WTC11 (cell line): ENCODE data around the gene ADAMTS7. TPM values are rescaled to one million over a fixed set of nuclear protein-coding genes. Genes with fewer than 3 reads are reported as not detected.

Experiments
- ATAC-seq: fragments of 200-7000 bp; cut with Tn5 transposase; 2 replicates; pipeline ENCODE4 v1.10.0; 2021; ENCODE audit warnings: mild to moderate bottlenecking, moderate library complexity
- CTCF ChIA-PET: fragments of 300-600 bp; sonication (Branson Sonifier 250); formaldehyde crosslinking; loops from one replicate; lab custom pipeline; 2021; ENCODE audit warnings: antibody characterized with exemption; lab: Charles Lee
- POLR2A ChIA-PET: fragments of 350-600 bp; sonication (Branson Sonifier 250); formaldehyde crosslinking; loops from one replicate; lab custom pipeline; 2021; ENCODE audit warnings: antibody characterized with exemption; lab: Charles Lee
- DNase-seq: peaks from one replicate; pipeline ENCODE4 v3.0.0; 2021; ENCODE audit warnings: low spot score
- H3K27ac Mint-ChIP-seq: 2 replicates; pipeline ENCODE4 v1.8.0; 2021; ENCODE audit warnings: mixed read lengths
- H3K27me3 Mint-ChIP-seq: 2 replicates; pipeline ENCODE4 v1.8.0; 2021; ENCODE audit warnings: low read depth, mild to moderate bottlenecking, moderate library complexity, mixed read lengths
- H3K36me3 Mint-ChIP-seq: 2 replicates; pipeline ENCODE4 v1.8.0; 2021; ENCODE audit warnings: mixed read lengths
- H3K4me1 Mint-ChIP-seq: 2 replicates; pipeline ENCODE4 v1.8.0; 2022; ENCODE audit warnings: mixed read lengths
- H3K4me3 Mint-ChIP-seq: 2 replicates; pipeline ENCODE4 v1.8.0; 2021; ENCODE audit warnings: mild to moderate bottlenecking, moderate library complexity, mixed read lengths
- H3K9me3 Mint-ChIP-seq: 2 replicates; pipeline ENCODE4 v1.8.0; 2021; ENCODE audit warnings: mixed read lengths
- GTF2I ChIP-seq: fragments of 250-450 bp; sonication (Bioruptor Pico); conservative IDR thresholded peaks from 2 replicates; pipeline ENCODE4 v1.4.0; 2021; ENCODE audit warnings: mild to moderate bottlenecking
- NFE2L1 ChIP-seq: sonication (generic); formaldehyde crosslinking; IDR thresholded peaks from 2 replicates; pipeline ENCODE4 v1.8.1; 2023; ENCODE audit warnings: missing genetic modification reagents
- NR2C2 ChIP-seq: sonication (generic); formaldehyde crosslinking; IDR thresholded peaks from 2 replicates; pipeline ENCODE4 v1.8.0; 2022; ENCODE audit warnings: mild to moderate bottlenecking, missing genetic modification reagents
- total RNA-seq: library from RNA; stranded (reverse); gene quantifications from 3 replicates; pipeline ENCODE4 v1.2.3, GENCODE V29; 2021
- TF ChIP-seq, protein P1 (sequence below): sonication (generic); formaldehyde crosslinking; IDR thresholded peaks from 2 replicates; pipeline ENCODE4 v1.8.1; 2023; ENCODE audit warnings: mild to moderate bottlenecking, missing genetic modification reagents
- TF ChIP-seq, protein P2 (sequence below): sonication (generic); formaldehyde crosslinking; conservative IDR thresholded peaks from 2 replicates; pipeline ENCODE4 v1.8.1; 2023; ENCODE audit warnings: mild to moderate bottlenecking, low read depth, missing genetic modification reagents, moderate library complexity
- TF ChIP-seq, protein P3 (sequence below): sonication (generic); formaldehyde crosslinking; IDR thresholded peaks from 2 replicates; pipeline ENCODE4 v1.8.0; 2023; ENCODE audit warnings: missing genetic modification reagents, mild to moderate bottlenecking, borderline replicate concordance
- TF ChIP-seq, protein P4 (sequence below): sonication (generic); formaldehyde crosslinking; IDR thresholded peaks from 2 replicates; pipeline ENCODE4 v1.8.1; 2023; ENCODE audit warnings: mild to moderate bottlenecking, missing genetic modification reagents, moderate library complexity
- TF ChIP-seq, protein P5 (sequence below): sonication (generic); formaldehyde crosslinking; IDR thresholded peaks from 2 replicates; pipeline ENCODE4 v1.8.0; 2022; ENCODE audit warnings: mild to moderate bottlenecking, missing genetic modification reagents
- TF ChIP-seq, protein P6 (sequence below): fragments of 250-450 bp; sonication (Bioruptor Pico); conservative IDR thresholded peaks from 2 replicates; pipeline ENCODE4 v1.9.0; 2021; ENCODE audit warnings: mild to moderate bottlenecking
- TF ChIP-seq, protein P7 (sequence below): sonication (generic); formaldehyde crosslinking; IDR thresholded peaks from 2 replicates; pipeline ENCODE4 v1.8.0; 2022; ENCODE audit warnings: missing genetic modification reagents

The ADAMTS7 gene
- total RNA-seq, 1 experiment from 2014 or later, result 70.3 TPM

DNA sequence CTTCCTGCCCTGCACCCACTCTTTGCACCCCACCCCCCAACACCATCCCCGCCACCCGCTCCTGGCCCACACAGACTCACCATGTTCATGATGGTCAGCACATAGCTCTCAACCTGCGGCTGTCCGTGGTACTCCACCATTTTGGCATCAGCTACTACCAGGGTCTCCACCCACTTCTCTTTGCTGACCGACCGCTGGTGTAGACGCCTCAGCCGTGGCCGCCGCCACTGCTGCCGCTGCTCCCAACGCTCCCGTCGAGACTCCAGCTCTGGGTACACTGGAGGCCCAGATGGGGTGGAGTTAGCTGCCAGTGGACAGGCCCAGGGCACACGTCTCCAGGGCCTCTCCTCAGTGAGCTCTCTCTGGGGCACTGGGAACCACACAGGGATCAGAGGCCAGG is 14.8 kb downstream of the ADAMTS7 start:
- no peaks in the 10 kb centered on the region for H3K9me3 Mint-ChIP-seq
- POLR2A ChIA-PET, result interaction anchor here (0.6 kb wide), 1 partner anchor 12 kb away, joined by 4 read pairs; no protein-coding TSS in a partner anchor
- CTCF ChIA-PET, result interaction anchor here (0.6 to 2.0 kb wide), 3 partner anchors 12 to 1506 kb away, joined by 3 to 9 read pairs (median 3); no protein-coding TSS in a partner anchor
- TF ChIP-seq, protein P1, sequence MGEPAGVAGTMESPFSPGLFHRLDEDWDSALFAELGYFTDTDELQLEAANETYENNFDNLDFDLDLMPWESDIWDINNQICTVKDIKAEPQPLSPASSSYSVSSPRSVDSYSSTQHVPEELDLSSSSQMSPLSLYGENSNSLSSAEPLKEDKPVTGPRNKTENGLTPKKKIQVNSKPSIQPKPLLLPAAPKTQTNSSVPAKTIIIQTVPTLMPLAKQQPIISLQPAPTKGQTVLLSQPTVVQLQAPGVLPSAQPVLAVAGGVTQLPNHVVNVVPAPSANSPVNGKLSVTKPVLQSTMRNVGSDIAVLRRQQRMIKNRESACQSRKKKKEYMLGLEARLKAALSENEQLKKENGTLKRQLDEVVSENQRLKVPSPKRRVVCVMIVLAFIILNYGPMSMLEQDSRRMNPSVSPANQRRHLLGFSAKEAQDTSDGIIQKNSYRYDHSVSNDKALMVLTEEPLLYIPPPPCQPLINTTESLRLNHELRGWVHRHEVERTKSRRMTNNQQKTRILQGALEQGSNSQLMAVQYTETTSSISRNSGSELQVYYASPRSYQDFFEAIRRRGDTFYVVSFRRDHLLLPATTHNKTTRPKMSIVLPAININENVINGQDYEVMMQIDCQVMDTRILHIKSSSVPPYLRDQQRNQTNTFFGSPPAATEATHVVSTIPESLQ, result no peak
- TF ChIP-seq, protein P2, sequence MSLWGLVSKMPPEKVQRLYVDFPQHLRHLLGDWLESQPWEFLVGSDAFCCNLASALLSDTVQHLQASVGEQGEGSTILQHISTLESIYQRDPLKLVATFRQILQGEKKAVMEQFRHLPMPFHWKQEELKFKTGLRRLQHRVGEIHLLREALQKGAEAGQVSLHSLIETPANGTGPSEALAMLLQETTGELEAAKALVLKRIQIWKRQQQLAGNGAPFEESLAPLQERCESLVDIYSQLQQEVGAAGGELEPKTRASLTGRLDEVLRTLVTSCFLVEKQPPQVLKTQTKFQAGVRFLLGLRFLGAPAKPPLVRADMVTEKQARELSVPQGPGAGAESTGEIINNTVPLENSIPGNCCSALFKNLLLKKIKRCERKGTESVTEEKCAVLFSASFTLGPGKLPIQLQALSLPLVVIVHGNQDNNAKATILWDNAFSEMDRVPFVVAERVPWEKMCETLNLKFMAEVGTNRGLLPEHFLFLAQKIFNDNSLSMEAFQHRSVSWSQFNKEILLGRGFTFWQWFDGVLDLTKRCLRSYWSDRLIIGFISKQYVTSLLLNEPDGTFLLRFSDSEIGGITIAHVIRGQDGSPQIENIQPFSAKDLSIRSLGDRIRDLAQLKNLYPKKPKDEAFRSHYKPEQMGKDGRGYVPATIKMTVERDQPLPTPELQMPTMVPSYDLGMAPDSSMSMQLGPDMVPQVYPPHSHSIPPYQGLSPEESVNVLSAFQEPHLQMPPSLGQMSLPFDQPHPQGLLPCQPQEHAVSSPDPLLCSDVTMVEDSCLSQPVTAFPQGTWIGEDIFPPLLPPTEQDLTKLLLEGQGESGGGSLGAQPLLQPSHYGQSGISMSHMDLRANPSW (CRISPR knock-in tag), result no peak
- TF ChIP-seq, protein P3, sequence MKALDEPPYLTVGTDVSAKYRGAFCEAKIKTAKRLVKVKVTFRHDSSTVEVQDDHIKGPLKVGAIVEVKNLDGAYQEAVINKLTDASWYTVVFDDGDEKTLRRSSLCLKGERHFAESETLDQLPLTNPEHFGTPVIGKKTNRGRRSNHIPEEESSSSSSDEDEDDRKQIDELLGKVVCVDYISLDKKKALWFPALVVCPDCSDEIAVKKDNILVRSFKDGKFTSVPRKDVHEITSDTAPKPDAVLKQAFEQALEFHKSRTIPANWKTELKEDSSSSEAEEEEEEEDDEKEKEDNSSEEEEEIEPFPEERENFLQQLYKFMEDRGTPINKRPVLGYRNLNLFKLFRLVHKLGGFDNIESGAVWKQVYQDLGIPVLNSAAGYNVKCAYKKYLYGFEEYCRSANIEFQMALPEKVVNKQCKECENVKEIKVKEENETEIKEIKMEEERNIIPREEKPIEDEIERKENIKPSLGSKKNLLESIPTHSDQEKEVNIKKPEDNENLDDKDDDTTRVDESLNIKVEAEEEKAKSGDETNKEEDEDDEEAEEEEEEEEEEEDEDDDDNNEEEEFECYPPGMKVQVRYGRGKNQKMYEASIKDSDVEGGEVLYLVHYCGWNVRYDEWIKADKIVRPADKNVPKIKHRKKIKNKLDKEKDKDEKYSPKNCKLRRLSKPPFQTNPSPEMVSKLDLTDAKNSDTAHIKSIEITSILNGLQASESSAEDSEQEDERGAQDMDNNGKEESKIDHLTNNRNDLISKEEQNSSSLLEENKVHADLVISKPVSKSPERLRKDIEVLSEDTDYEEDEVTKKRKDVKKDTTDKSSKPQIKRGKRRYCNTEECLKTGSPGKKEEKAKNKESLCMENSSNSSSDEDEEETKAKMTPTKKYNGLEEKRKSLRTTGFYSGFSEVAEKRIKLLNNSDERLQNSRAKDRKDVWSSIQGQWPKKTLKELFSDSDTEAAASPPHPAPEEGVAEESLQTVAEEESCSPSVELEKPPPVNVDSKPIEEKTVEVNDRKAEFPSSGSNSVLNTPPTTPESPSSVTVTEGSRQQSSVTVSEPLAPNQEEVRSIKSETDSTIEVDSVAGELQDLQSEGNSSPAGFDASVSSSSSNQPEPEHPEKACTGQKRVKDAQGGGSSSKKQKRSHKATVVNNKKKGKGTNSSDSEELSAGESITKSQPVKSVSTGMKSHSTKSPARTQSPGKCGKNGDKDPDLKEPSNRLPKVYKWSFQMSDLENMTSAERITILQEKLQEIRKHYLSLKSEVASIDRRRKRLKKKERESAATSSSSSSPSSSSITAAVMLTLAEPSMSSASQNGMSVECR (CRISPR knock-in tag), result no peak
- TF ChIP-seq GTF2I (no peak), NR2C2 (CRISPR knock-in tag) (no peak), NFE2L1 (CRISPR knock-in tag) (no peak)
- TF ChIP-seq, protein P4, sequence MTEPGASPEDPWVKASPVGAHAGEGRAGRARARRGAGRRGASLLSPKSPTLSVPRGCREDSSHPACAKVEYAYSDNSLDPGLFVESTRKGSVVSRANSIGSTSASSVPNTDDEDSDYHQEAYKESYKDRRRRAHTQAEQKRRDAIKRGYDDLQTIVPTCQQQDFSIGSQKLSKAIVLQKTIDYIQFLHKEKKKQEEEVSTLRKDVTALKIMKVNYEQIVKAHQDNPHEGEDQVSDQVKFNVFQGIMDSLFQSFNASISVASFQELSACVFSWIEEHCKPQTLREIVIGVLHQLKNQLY (CRISPR knock-in tag), result no peak
- TF ChIP-seq, protein P5, sequence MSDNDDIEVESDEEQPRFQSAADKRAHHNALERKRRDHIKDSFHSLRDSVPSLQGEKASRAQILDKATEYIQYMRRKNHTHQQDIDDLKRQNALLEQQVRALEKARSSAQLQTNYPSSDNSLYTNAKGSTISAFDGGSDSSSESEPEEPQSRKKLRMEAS, result no peak
- TF ChIP-seq, protein P6, sequence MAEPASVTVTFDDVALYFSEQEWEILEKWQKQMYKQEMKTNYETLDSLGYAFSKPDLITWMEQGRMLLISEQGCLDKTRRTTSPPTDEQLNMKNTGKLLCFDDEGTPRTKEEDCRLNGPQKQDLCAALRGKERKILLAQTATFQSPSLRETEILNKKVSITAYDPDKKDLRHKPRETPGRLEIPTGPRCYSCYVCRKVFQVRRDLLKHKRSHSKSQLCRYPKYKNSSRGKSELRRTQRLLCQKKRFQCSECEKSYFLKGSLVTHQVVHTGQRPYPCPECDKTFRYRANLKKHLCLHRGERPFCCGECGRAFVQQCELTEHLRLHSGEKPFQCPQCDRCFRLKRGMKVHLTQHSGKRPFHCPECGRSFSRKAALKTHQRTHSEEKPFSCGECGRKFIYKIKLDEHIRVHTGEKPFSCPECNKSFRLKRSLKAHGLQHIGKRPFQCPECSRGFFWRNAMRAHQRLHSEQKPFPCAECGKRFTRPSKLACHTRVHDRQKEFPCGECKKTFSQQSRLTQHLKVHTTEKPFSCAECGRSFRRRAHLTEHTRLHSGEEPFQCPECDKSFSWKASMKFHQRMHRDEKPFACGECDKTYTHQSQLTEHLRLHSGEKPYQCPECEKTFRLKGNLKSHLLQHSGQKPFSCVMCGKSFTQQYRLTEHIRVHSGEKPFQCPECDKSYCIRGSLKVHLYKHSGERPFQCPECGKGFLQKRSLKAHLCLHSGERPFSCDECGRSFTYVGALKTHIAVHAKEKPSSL (CRISPR knock-in tag), result no peak
- TF ChIP-seq, protein P7, sequence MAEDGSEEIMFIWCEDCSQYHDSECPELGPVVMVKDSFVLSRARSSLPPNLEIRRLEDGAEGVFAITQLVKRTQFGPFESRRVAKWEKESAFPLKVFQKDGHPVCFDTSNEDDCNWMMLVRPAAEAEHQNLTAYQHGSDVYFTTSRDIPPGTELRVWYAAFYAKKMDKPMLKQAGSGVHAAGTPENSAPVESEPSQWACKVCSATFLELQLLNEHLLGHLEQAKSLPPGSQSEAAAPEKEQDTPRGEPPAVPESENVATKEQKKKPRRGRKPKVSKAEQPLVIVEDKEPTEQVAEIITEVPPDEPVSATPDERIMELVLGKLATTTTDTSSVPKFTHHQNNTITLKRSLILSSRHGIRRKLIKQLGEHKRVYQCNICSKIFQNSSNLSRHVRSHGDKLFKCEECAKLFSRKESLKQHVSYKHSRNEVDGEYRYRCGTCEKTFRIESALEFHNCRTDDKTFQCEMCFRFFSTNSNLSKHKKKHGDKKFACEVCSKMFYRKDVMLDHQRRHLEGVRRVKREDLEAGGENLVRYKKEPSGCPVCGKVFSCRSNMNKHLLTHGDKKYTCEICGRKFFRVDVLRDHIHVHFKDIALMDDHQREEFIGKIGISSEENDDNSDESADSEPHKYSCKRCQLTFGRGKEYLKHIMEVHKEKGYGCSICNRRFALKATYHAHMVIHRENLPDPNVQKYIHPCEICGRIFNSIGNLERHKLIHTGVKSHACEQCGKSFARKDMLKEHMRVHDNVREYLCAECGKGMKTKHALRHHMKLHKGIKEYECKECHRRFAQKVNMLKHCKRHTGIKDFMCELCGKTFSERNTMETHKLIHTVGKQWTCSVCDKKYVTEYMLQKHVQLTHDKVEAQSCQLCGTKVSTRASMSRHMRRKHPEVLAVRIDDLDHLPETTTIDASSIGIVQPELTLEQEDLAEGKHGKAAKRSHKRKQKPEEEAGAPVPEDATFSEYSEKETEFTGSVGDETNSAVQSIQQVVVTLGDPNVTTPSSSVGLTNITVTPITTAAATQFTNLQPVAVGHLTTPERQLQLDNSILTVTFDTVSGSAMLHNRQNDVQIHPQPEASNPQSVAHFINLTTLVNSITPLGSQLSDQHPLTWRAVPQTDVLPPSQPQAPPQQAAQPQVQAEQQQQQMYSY, result no peak
- H3K27ac Mint-ChIP-seq, result no peak overlapping the region
- 0 out of 2 replicates have a peak, but pooled peaks cover 4% of the 10 kb centered on the region for H3K4me1 Mint-ChIP-seq
- no peak for DNase-seq
- no peaks in the 10 kb centered on the region for H3K27me3 Mint-ChIP-seq
- ATAC-seq, result no peak
- H3K36me3 Mint-ChIP-seq, result peaks cover 13% of the 10 kb centered on the region
- H3K4me3 Mint-ChIP-seq, result no peak overlapping the region
